OCI-M2 (cell line): ENCODE results near the gene GRID1.

Source experiments
- DNase-seq: peaks from one replicate; lab custom pipeline; 2025; ENCODE audit not compliant: unreplicated experiment; lab: John Stamatoyannopoulos, UW

GRID1 gene

DNA sequence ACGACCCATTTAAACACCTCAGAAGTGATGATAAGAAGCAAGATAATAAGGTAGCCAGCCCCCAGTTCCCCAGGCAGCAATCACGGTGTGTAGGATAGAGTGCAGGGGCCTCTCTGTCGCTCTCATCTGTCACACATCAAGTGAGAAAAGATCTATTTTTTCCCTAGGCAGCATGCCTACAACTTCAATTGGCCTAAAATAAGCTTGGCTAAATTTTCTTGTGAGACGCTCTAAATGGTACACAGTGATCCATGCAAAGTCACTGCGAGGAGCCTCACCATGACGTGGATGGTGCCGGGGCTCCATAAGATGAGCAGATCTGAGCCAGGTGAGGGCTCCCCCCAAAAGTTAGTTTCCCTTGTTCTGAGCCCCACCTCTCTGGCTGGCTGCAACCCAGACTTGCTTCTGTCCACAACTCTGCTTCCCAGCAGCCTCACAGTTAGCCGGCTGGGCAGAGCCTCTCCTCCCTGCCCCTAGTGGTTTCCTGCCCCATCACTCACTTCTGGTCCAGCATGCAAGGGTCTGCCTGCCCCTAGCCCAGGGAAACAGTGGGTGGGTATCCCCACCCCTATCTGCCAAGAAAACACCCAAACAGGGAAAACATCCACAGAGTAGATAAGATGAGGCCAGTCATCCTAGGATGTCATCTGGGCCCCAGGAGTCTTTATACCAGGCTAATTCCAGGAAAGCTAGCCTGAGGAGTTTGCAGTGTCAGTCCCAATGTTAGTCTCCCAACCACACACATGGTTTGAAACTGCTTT is 342.1 kb downstream of the GRID1 start:
- no peak for DNase-seq

DNA sequence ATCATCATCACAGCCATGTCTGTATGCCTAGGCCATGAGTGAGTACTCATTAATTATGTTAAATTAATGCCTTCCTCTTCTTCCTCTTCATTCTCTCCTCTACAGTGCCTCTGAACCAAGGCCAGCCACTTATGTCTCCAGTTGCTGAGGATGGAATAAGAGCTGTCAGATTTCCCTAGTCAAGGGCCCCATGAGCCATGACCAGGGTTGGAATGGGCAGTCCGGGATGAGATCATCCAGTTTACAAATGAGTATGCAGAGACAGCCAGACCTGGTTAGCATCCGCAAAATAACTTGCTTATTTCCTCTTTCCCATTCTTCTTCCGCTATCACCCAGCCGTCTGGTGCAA is 342.7 kb downstream of the GRID1 start:
- DNase-seq = no peak

DNA sequence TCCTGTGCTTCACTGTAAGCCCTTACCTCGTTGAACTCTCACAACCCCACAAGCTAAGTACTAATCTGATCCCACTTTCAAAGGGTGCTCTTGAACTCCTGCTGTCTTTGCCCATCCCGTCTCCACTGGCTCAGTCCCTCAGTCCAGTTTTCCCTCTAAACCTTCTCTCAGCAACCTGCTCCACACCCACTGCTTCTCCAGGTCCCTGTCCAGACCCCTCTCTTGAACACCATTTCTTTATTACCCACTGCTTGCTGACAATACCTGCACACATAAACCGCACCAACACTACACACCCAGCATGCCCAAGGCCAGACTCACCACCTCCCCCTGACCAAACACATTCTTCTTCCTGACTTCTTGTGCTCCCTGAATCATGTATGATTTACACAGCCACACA is 343.3 kb downstream of the GRID1 start:
- DNase-seq = no peak

DNA sequence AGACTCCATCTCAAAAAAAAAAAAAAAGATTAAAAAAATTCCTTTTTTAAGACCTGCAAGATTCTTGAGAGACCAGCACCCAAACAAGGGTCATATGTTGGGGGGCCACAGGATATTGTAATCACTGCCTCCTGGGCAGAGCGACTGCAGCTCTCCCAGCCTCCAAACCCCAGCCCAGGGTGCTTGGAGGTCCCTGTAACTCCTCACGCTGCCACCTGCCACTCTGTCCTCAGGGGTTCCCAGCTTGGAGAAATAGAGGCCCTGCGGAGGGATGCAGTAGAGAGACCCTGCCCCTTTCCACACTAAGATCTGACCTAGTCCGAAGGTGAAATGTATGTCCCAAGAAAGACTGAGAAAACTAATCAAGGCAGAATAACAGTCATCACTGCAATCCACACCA is 343.7 kb downstream of the GRID1 start:
- DNase-seq = no peak

DNA sequence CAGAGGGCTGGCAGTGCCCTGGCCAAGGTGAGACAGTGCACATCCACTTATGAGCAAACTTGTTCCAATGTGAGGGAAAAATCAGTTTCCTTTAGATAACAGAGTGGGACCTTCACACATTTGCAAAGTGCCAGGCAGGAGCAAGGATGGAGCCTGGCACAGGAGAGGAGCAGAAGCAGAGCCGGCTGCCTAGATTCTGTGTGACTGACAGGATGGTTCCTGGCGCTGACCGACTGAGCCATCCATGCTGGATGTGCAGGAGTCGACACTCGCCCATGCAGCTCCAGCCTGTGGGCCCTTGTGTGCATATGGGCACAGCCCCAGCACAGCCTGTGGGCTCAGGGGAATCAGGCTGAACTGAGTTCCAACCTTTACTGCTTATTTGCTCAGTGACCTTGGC is 346.5 kb downstream of the GRID1 start:
- DNase-seq = no peak

DNA sequence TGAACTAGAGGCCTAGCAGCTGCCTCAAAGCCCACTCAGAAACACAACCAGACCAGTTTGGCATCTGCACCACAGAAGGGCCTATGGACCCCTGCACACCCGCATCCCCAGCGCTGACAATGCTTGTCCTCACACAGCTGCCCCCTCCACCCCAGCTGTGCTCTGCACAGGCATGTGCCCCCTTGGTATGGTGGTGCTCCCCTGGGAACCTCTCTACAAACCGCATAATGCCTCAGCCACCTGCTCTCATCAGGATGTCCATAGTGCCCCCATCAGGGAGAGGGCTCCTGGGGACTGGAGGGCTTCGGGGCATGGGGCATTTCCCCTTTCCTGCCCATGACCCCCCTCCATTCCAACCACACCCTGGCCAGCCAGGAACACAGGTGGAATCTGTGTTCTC is 347.5 kb downstream of the GRID1 start:
- DNase-seq = no peak

DNA sequence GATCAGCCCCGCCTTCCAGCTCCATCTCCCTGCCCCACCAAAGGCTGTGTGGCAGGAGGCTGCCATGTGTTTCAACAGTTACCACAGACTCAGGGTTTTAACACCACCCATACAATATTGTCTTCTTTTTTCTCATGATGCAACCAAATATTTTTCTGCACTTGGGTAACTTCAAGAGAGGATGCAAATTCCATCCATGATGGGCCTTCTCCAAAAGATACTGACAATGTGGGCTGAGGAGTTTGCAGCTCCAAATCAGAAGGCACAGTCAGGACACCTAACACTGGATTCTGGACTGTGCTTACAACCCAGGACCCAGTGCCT is 347.9 kb downstream of the GRID1 start:
- no peak for DNase-seq

DNA sequence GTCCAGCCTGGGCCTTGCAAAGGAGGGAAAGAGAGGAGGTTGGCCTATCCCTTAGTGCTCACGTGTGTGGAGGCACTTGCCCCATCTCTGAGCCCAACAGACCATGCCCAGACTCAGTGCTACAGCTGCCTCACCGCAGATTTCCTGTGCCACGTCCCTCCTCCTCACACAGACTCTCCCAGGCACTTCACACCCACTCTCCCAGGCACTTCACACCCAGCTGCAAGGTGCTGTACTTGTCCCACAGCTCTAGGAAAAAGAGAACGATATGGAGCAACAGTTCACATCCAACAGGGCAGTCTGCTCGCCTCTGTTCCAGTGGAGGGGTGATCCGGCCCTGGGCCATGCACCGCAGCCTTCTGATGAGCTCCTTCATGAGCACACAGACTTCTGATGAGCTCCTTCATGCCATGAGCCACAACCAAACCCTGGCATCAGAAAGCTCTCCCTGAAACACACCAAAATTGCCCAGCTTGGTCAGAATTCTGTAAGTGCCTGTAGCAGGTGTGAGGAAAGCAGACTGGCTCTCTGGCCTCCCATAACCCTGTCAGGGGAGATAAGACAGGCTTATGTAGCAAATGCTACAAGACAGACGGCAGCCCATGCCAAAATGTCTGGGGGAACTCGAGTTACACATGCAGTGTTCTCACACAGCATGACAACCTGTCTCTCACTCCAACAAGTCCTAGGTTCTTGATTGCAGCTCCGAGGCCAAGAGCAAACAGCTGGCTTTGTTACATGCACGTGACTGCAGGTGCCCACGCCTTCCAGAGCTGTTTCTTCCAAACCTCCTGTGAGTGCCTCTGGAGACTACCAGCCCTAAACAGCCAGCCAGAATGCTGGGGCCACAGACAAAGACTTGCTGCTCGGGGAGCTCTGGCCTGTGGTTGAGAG is 348.5 kb downstream of the GRID1 start:
- no peak for DNase-seq

DNA sequence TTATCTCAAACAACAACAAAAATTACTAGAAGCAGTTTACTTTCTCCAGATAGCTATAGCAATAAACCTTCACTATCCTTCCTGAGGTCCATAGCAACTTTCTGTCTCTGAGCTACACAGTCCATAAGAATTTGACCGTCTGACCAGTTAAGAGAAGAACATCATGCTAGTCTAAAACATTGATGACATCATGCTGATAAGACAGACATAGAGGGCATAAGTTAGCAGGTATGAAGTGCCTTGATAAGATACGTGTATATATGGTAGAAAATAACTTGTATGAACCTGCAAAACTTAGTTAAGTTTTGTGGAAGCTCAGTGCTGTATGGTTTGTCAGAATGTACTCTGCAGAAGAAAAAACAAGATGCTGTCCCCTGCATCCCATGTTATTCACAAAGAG is 353.0 kb downstream of the GRID1 start:
- DNase-seq = no peak

DNA sequence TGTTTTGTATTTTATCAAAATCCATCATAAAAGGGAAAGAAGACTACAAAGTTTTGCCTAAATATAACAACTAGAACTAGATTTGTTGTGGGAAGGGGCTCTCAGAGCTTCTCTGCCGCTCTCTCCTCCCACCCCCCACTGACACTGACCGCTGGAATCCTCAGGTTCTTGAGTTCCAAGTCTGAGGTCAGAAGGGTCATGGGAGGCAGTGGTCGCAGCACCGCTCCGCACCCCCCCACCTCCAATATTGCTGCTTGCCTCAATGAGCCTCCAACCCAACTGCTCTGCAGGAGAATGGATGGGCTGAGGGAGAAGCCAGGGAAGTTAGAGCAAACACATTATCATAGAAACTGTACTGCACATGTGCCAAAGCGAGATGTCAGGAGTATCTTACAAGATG is 359.4 kb downstream of the GRID1 start:
- DNase-seq = no peak

DNA sequence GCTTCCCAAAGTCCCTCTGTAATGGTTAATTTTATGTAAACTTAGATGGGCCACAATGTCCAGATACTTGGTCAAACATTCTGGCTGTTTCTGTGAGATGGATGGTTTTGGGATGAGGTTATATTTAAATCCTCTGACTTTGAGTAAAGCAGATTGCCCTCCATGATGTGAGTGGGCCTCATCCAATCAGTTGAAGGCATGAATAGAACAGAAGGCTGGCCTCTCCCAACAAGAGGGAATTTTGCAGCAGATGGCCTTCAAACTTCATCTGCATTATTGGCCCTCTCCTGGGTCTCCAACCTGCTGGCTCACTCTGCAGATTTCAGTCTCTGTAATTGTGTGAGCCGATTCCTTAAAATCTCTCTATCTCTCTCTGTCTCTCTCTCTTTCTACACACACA is 362.3 kb downstream of the GRID1 start:
- DNase-seq = no peak

DNA sequence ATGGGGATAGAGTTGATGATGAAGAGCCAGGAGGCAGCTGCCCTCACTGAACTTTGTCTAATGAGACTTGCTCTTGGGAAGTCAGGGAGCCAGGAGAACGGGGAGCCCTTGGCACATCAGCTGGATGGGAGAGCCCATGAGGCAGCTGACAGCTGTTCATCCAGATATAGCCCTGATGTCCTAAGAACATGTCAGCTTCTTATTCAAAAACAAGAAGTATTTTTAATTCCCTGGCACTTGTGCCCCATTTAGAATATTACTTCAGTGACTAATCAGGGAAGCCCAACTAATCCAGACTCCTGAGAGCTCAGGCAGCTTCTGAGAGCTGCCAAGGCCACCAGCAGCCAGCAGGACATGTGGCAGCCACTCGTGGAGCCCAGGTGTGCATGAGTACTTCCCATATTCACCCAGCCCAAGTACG is 363.4 kb downstream of the GRID1 start:
- DNase-seq = no peak

DNA sequence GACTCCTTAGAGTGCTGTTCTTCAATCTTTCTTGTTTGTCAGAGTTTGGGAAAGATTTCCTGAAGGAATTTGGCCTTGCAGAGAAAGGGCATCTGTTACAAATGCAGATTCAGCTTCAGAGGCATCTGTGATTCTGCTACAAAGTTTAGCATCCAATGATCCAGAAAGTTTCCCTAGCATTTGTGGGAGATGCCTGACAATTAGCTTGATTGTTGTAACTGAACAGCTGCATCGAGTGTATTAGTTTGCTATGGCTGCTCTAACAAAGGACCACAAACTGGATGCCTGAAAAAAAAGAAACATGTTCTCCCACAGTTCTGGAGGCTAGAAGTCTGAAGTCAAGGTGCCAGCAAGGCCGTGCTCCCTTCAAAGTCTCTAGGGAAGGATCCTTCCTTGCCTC is 365.1 kb downstream of the GRID1 start:
- DNase-seq = no peak

DNA sequence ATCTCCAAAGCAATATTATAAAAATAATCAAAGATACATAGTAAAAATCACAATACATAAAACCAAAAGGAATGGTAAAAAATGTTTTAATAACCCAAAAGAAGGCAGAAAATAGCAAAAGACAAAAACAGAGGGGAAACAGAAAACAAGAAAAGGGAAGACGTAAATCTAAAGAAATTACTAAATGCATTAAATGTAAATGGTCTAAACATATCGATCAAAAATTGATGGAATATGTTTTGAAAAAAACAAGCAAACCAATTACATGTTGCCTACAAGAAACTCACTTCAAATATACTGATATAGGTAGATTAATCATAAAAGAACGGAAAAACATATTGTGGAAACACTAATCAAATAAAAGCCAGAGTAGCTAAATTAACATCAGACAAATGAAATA is 369.1 kb downstream of the GRID1 start:
- no peak for DNase-seq

DNA sequence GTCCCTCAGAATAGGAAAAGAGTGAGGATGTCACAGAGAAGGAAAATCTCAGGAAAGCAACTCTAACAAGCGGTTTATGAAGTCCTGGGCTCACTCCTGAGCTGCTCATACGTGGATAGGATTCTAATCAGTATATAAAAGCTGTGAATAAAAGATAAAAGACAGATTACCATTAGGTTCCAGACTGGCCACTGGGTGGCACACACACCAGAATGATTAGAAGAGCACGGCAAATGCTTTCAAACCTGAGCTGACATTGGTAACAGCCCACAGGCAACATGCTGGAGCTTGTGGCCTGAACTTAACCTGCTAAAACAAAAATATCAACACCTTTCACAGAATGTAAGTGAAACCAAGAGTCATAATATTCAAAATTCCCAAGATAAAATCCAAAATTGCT is 370.8 kb downstream of the GRID1 start:
- no peak for DNase-seq

DNA sequence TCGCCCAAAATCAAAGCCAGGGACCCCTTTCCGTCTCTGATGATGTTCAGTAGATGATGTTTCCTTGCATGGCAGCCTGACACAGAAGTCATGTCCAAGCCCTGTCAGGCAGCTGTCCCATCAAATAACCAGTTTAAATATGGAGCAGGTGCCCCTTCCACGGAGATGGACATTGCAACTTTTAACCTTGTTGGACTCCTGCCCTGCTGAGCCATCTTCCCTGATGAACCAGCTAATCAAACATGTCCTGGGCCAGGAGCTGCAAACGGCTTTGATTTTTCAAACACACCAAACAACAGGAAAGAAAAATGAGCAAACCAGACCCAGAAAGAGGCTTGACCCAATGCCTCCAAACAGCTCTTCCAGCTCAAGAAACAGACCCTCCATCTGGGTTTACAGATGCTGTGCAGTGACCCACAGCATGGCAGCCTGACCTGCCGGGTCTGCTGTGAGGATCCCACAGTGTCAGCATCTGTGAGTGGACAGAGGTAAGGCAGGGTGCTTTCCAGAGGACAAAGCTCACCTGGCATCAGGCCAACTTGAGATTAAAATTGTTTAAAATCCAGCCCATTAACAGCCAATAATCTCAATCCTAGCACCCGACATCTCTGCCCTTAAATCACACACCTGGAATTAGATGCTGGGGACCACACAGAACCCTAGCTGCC is 372.6 kb downstream of the GRID1 start:
- DNase-seq = no peak

DNA sequence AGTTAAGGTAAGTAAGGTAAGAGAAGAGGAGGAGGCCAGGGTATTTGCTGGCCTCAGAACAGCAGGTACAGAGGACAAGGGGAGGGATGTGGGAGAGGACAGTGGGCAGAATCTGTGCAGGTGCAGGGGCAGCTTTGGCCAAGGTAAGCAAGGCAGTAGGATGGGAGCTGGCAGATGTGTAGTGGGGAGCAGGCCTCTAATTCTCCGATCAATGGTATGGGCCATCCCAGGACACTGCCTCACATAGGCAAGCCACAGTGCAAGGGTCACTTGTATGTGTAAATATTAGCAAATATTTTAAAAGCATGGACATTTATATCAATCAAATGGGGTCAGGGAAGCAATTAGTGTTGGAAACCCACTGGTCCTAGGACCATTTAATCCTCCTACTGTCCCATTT is 373.5 kb downstream of the GRID1 start:
- no peak for DNase-seq

DNA sequence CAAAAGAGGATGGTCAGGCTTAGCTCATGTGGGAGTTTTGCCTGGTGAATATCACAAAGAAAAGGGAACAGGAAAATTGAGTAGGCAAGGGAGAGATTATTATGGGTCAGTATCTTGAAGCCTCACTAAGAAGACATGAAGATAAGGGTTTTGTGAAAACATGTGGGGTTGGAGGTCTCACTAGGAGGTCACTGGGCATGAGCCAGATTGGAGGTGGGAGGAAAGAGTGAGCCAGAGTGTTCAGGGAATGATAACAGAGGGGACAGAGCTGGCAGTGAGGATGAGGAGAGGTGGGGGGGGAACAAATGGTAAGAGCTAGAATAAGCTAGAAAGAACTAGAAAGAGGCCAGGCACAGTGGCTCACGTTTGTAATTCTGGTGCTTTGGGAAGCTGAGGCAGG is 374.3 kb downstream of the GRID1 start:
- no peak for DNase-seq

DNA sequence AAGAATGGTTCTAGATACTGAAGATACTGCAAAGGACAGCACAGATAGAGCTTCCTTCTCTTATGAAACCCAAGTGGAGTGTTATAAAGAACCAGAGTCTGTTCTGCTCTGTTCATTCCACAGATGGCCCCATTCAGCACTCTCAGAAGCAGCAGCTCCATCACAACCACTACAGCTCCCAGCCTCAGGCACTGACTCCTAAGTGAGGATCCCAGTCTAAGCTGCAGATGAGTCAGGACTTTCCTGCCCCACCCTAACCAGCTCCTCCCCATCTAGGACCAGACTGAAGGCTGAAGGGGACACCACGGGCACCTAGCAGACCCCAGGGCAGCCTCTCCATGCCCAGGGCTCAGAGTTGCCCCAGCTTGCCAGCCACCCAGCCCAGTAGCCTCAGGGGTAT is 379.8 kb downstream of the GRID1 start:
- DNase-seq = no peak

DNA sequence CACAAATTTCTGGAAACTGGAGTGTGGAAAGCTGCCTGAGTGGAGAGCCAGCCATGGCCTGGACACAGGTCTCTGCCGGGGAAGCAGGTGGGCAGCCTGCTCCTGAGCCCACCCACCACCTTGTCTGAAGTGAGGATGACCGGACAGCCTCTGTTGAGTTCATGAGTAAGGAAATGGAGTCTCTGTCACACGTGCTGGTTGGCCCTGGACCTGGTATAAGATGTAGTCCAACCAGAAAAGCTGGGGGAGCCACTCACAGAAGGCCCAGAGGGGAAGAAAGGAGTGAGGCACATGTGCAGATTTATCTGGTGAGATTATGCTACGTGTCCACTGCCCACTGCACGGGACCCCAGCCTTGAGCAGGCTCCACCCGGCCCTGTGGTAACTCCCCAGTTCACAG is 383.5 kb downstream of the GRID1 start:
- DNase-seq = no peak

DNA sequence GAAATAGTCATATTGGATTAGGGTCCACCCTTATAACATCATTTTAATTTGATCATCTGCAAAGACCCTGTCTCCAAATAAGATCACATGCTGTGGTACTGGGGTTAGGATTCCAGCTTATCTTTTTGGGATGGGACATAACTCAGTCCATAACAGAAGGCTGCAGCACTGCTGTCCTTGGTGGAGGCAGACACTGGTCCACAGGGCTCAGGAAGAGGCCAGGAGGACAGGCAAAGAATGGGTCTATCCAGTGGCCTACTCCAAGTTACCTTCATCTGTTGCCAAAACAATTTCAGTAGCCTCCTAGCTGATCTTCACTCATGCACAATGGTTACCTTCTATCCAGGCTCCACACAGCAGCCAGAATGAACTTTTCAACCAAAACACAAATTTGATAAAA is 387.0 kb downstream of the GRID1 start:
- no peak for DNase-seq
